HG03095 (cell line): ENCODE measurements around the gene PDE4D.
"Not testable (repeated sequence)": the region's sequence is repeated elsewhere in the genome, so short reads cannot be mapped to it uniquely, and the experiment has no call there.

Source experiments
- ATAC-seq: cut with Tn5 transposase; IDR thresholded peaks from one replicate; pipeline ENCODE4 v1.9.1; 2021; ENCODE audit warnings: moderate library complexity; ENCODE audit not compliant: unreplicated experiment

Gene PDE4D

GRCh38 chr5:59002162-59002825 lies 891.2 kb downstream of the PDE4D start:
- no peak for ATAC-seq

GRCh38 chr5:59001716-59002115 lies 891.8 kb downstream of the PDE4D start:
- no peak for ATAC-seq

- no peak for ATAC-seq
Measured at GRCh38 chr5:59001154-59001553, 892.4 kb downstream of the PDE4D start.

GRCh38 chr5:59000211-59000610 lies 893.3 kb downstream of the PDE4D start:
- no peak for ATAC-seq

GRCh38 chr5:58999804-59000203 lies 893.7 kb downstream of the PDE4D start:
- no peak for ATAC-seq

GRCh38 chr5:58998544-58998943 lies 895.0 kb downstream of the PDE4D start:
- no peak for ATAC-seq

- not testable (repeated sequence) for ATAC-seq
Measured at GRCh38 chr5:58995779-58996178, 897.7 kb downstream of the PDE4D start.

- no peak for ATAC-seq
Measured at GRCh38 chr5:58993461-58993860, 900.1 kb downstream of the PDE4D start.

GRCh38 chr5:58988938-58989337 lies 904.6 kb downstream of the PDE4D start:
- ATAC-seq: no peak

- no peak for ATAC-seq
Measured at GRCh38 chr5:58987193-58987592, 906.3 kb downstream of the PDE4D start.

- no peak for ATAC-seq
Measured at GRCh38 chr5:58986281-58986680, 907.2 kb downstream of the PDE4D start.

GRCh38 chr5:58985759-58986158 lies 907.8 kb downstream of the PDE4D start:
- ATAC-seq: no peak

GRCh38 chr5:58985311-58985710 lies 908.2 kb downstream of the PDE4D start:
- no peak for ATAC-seq

GRCh38 chr5:58983526-58984452 lies 909.7 kb downstream of the PDE4D start:
- no peak for ATAC-seq

- no peak for ATAC-seq
Measured at GRCh38 chr5:58980890-58981289, 912.6 kb downstream of the PDE4D start.

GRCh38 chr5:58979090-58979489 lies 914.4 kb downstream of the PDE4D start:
- no peak for ATAC-seq

- no peak for ATAC-seq
Measured at GRCh38 chr5:58974601-58975000, 918.9 kb downstream of the PDE4D start.

GRCh38 chr5:58974083-58974482 lies 919.4 kb downstream of the PDE4D start:
- no peak for ATAC-seq

- no peak for ATAC-seq
Measured at GRCh38 chr5:58972301-58972700, 921.2 kb downstream of the PDE4D start.

GRCh38 chr5:58970766-58971165 lies 922.8 kb downstream of the PDE4D start:
- no peak for ATAC-seq

GRCh38 chr5:58969795-58970194 lies 923.7 kb downstream of the PDE4D start:
- ATAC-seq: no peak

- no peak for ATAC-seq
Measured at GRCh38 chr5:58969253-58969652, 924.3 kb downstream of the PDE4D start.
